ENCODE measurements around the gene UHRF1. TPM values are rescaled to one million over a fixed set of nuclear protein-coding genes. Genes with fewer than 3 reads are reported as not detected.
"Not testable (repeated sequence)": the region's sequence is repeated elsewhere in the genome, so short reads cannot be mapped to it uniquely, and the experiment has no call there.

Gene UHRF1
- total and polyA plus RNA-seq, 2 of the 4 experiments (the other 2 are of a cell fraction): 47.4 to 57.4 TPM

DNA sequence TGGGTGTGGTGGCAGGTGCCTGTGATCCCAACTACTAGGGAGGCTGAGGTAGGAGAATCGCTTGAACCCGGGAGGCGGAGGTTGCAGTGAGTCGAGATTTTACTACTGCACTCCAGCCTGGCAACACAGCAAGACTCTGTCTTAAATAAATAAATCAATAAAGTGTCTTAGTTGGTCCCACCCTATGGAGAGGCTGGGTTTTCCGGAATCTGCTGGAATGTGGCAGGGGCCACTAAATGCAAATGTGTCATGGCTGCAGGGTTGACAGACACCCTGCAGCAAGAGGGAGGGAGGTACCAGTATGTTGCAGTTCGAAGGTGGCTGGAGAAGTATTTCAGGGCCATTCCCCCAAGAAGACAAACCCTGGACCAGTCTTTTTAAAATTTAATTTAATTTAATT is 24.3 kb upstream of the UHRF1 start:
- H3K14ac ChIP-seq (replicated peaks; ENCODE audit: low read depth, low read length); DNase-seq; H3K9me3 ChIP-seq (ENCODE audit: control insufficient read depth, insufficient read depth, low read length); H3K27me3 ChIP-seq (ENCODE audit: control insufficient read depth, insufficient read depth, low read length); H3K4me3 ChIP-seq (ENCODE audit: insufficient read depth, low read depth, low read length); H3K23ac ChIP-seq (ENCODE audit: low read depth, low read length); dilution Hi-C loops (cut with HindIII; ENCODE audit: low sequenced_read_pairs, unreplicated experiment); H3K18ac ChIP-seq (ENCODE audit: low read depth, low read length); H4K8ac ChIP-seq (ENCODE audit: low read depth in 2 of 2, low read length in 2 of 2); H3K56ac ChIP-seq (ENCODE audit: extremely low read depth, insufficient read depth, low read length); H2BK120ac ChIP-seq (ENCODE audit: low read depth, low read length); POLR2A ChIA-PET (ENCODE audit: unreplicated experiment); H2AFZ ChIP-seq (replicated peaks; ENCODE audit: low read length, poor library complexity); H3K4me1 ChIP-seq (ENCODE audit: control insufficient read depth, insufficient read depth, low read length); in situ Hi-C loops (cut with MboI; ENCODE audit: low sequenced_read_pairs); CTCF ChIA-PET; H3K4ac ChIP-seq (ENCODE audit: low read depth, low read length); H3K36me3 ChIP-seq (ENCODE audit: control insufficient read depth, insufficient read depth, low read length); H4K20me1 ChIP-seq (ENCODE audit: insufficient read depth, low read length); ATAC-seq (ENCODE audit: low read depth); H2BK15ac ChIP-seq (ENCODE audit: low read depth, low read length); H4K91ac ChIP-seq (ENCODE audit: insufficient read depth, low read depth, low read length); H3K9me1 ChIP-seq (ENCODE audit: insufficient read depth, low read length); H2BK5ac ChIP-seq (ENCODE audit: low read depth, low read length, poor library complexity, severe bottlenecking); H3K27ac ChIP-seq (ENCODE audit: insufficient read depth, low read length); H2AK5ac ChIP-seq (ENCODE audit: low read depth, low read length); H2BK20ac ChIP-seq (ENCODE audit: low read depth, low read length); BruUV-seq (replicated peaks); intact Hi-C loops (cut with micrococcal nuclease); H2AK9ac ChIP-seq (replicated peaks; ENCODE audit: low read depth, low read length, poor library complexity); H3K4me2 ChIP-seq (ENCODE audit: low read depth, low read length); H4K5ac ChIP-seq (ENCODE audit: low read depth, low read length); H3K79me1 ChIP-seq (ENCODE audit: low read depth in 1 of 2, low read length in 2 of 2); H3K9ac ChIP-seq (ENCODE audit: low read depth, low read length): not testable (repeated sequence)
- no CpG with 5 or more reads among the region's 6 CpGs for WGBS, 2 experiments (ENCODE audit: extremely low coverage in 2 of 2, insufficient read length in 1 of 2)

DNA sequence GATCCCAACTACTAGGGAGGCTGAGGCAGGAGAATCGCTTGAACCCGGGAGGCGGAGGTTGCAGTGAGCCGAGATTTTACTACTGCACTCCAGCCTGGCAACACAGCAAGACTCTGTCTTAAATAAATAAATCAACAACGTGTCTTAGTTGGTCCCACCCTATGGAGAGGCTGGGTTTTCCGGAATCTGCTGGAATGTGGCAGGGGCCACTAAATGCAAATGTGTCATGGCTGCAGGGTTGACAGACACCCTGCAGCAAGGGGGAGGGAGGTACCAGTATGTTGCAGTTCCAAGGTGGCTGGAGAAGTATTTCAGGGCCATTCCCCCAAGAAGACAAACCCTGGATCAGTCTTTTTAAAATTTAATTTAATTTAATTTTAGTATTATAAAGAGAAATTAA is 21.5 kb upstream of the UHRF1 start:
- in situ Hi-C loops (cut with MboI; ENCODE audit: low sequenced_read_pairs); H3K27me3 ChIP-seq (ENCODE audit: control insufficient read depth, insufficient read depth, low read length); H3K4ac ChIP-seq (ENCODE audit: low read depth, low read length); intact Hi-C loops (cut with micrococcal nuclease); H2AFZ ChIP-seq (replicated peaks; ENCODE audit: low read length, poor library complexity); H3K79me1 ChIP-seq (ENCODE audit: low read depth in 1 of 2, low read length in 2 of 2); H2BK5ac ChIP-seq (ENCODE audit: low read depth, low read length, poor library complexity, severe bottlenecking); dilution Hi-C loops (cut with HindIII; ENCODE audit: low sequenced_read_pairs, unreplicated experiment); CTCF ChIA-PET; H3K27ac ChIP-seq (ENCODE audit: insufficient read depth, low read length); H3K9me3 ChIP-seq (ENCODE audit: control insufficient read depth, insufficient read depth, low read length); H3K4me1 ChIP-seq (ENCODE audit: control insufficient read depth, insufficient read depth, low read length); H3K9me1 ChIP-seq (ENCODE audit: insufficient read depth, low read length); H3K14ac ChIP-seq (replicated peaks; ENCODE audit: low read depth, low read length); BruUV-seq (replicated peaks); POLR2A ChIA-PET (ENCODE audit: unreplicated experiment); H3K4me3 ChIP-seq (ENCODE audit: insufficient read depth, low read depth, low read length); H3K9ac ChIP-seq (ENCODE audit: low read depth, low read length); H4K5ac ChIP-seq (ENCODE audit: low read depth, low read length); H2BK15ac ChIP-seq (ENCODE audit: low read depth, low read length); H4K8ac ChIP-seq (ENCODE audit: low read depth in 2 of 2, low read length in 2 of 2); H3K23ac ChIP-seq (ENCODE audit: low read depth, low read length); H3K36me3 ChIP-seq (ENCODE audit: control insufficient read depth, insufficient read depth, low read length); ATAC-seq (ENCODE audit: low read depth); H3K4me2 ChIP-seq (ENCODE audit: low read depth, low read length); H2AK9ac ChIP-seq (replicated peaks; ENCODE audit: low read depth, low read length, poor library complexity); H3K56ac ChIP-seq (ENCODE audit: extremely low read depth, insufficient read depth, low read length); H2BK120ac ChIP-seq (ENCODE audit: low read depth, low read length); H4K91ac ChIP-seq (ENCODE audit: insufficient read depth, low read depth, low read length); H2AK5ac ChIP-seq (ENCODE audit: low read depth, low read length); DNase-seq; H2BK20ac ChIP-seq (ENCODE audit: low read depth, low read length); H4K20me1 ChIP-seq (ENCODE audit: insufficient read depth, low read length); H3K18ac ChIP-seq (ENCODE audit: low read depth, low read length): not testable (repeated sequence)
- WGBS, 2 experiments (ENCODE audit: extremely low coverage in 2 of 2, insufficient read length in 1 of 2): no CpG with 5 or more reads among the region's 6 CpGs
